Activated CD8-positive, alpha-beta T cell treated with anti-CD3 and anti-CD28 coated beads for 36 hours (primary cell): Measurements from ENCODE around the gene NPAS1. TPM values are rescaled to one million over a fixed set of nuclear protein-coding genes. Genes with fewer than 3 reads are reported as not detected.
A peak's percentile ranks its signal among the peaks of the same experiment; 100 is the strongest.

Experiments
- ATAC-seq: fragments of 200-7000 bp; cut with Tn5 transposase; one replicate; pipeline ENCODE4 v1.10.0; 2021; ENCODE audit warnings: mild to moderate bottlenecking, moderate library complexity
- CTCF ChIA-PET: fragments of 350-600 bp; sonication (Branson Sonifier 250); formaldehyde crosslinking; loops from one replicate; lab custom pipeline; 2021; ENCODE audit warnings: antibody characterized with exemption; lab: Charles Lee
- POLR2A ChIA-PET: fragments of 350-600 bp; sonication (Branson Sonifier 250); formaldehyde crosslinking; loops from one replicate; lab custom pipeline; 2021; ENCODE audit warnings: antibody characterized with exemption; lab: Charles Lee
- DNase-seq: peaks from one replicate; pipeline ENCODE4 v3.0.0-alpha.2; 2020
- H3K27ac Mint-ChIP-seq: one replicate; pipeline ENCODE4 v1.8.0; 2021; ENCODE audit warnings: mild to moderate bottlenecking, mixed read lengths
- H3K27me3 Mint-ChIP-seq: one replicate; pipeline ENCODE4 v1.8.0; 2021; ENCODE audit warnings: mixed read lengths
- H3K36me3 Mint-ChIP-seq: one replicate; pipeline ENCODE4 v1.8.0; 2021; ENCODE audit warnings: low read depth, mixed read lengths
- H3K4me1 Mint-ChIP-seq: one replicate; pipeline ENCODE4 v1.8.0; 2021; ENCODE audit warnings: low read depth, mixed read lengths
- H3K4me3 Mint-ChIP-seq: one replicate; pipeline ENCODE4 v1.8.0; 2021; ENCODE audit warnings: mild to moderate bottlenecking, moderate library complexity, mixed read lengths
- H3K9me3 Mint-ChIP-seq: one replicate; pipeline ENCODE4 v1.8.0; 2021; ENCODE audit warnings: mixed read lengths
- CTCF ChIP-seq: fragments of 200-600 bp; IDR thresholded peaks from one replicate; pipeline ENCODE4 v1.8.0; 2022; ENCODE audit warnings: antibody characterized with exemption, mild to moderate bottlenecking
- intact Hi-C: fragments of 100-400 bp; cut with micrococcal nuclease; formaldehyde crosslinking; loops from one replicate; pipeline ENCODE4 v1.10.0; 2022
- total RNA-seq, 2 experiments: library from RNA; stranded (reverse); gene quantifications; one replicate each; pipeline ENCODE4 v1.2.3, GENCODE V29; 2021

The NPAS1 gene
- total RNA-seq, 2 experiments from 2014 or later, result 0.27 to 0.65 TPM

GRCh38 chr19:46990991-46991676 lies 28.5 kb upstream of the NPAS1 start:
- intact Hi-C loops, result loop anchor here (5.0 kb wide), 1 partner anchor 134 kb away; no protein-coding TSS in a partner anchor
- peaks cover 11% of the 10 kb centered on the region for H3K4me1 Mint-ChIP-seq
- CTCF ChIA-PET, result interaction anchor here (0.7 to 7.6 kb wide), 38 partner anchors 11 to 319 kb away, joined by 3 to 50 read pairs (median 4); partner anchors contain the start of genes AP2S1 and SLC1A5
- no peaks in the 10 kb centered on the region for H3K27me3 Mint-ChIP-seq
- peak; percentile 85 for ATAC-seq
- peaks cover 7% of the 10 kb centered on the region for H3K36me3 Mint-ChIP-seq
- no peak overlapping the region for H3K4me3 Mint-ChIP-seq
- H3K27ac Mint-ChIP-seq, result no peak overlapping the region
- no peaks in the 10 kb centered on the region for H3K9me3 Mint-ChIP-seq
- POLR2A ChIA-PET, result interaction anchor here (0.9 kb wide), 1 partner anchor 129 kb away, joined by 3 read pairs; no protein-coding TSS in a partner anchor
- peak; percentile 88 for TF ChIP-seq CTCF
- peak; percentile 73 for DNase-seq

- no peak for TF ChIP-seq CTCF
- DNase-seq (no peak), ATAC-seq (no peak)
- Mint-ChIP-seq H3K4me3 (no peak overlapping the region), H3K36me3 (peaks cover 7% of the 10 kb centered on the region), H3K4me1 (peaks cover 11% of the 10 kb centered on the region), H3K27me3 (no peaks in the 10 kb centered on the region), H3K9me3 (no peaks in the 10 kb centered on the region), H3K27ac (no peak overlapping the region)
- CTCF ChIA-PET, result interaction anchor here (0.8 to 7.6 kb wide), 6 partner anchors 9 to 226 kb away, joined by 3 to 50 read pairs (median 6); no protein-coding TSS in a partner anchor
- POLR2A ChIA-PET, result interaction anchor here (1.2 kb wide), 1 partner anchor 22 kb away, joined by 3 read pairs; no protein-coding TSS in a partner anchor
- intact Hi-C loops, result loop anchor here (5.0 kb wide), 1 partner anchor 136 kb away; no protein-coding TSS in a partner anchor
These were observed 26.7 kb upstream of the NPAS1 start for GRCh38 chr19:46992699-46993535.

- TF ChIP-seq CTCF, result no peak
- DNase-seq, result no peak
- Mint-ChIP-seq H3K4me1 (peaks cover 11% of the 10 kb centered on the region), H3K27ac (no peak overlapping the region), H3K9me3 (no peaks in the 10 kb centered on the region), H3K4me3 (no peak overlapping the region), H3K36me3 (peaks cover 7% of the 10 kb centered on the region), H3K27me3 (no peaks in the 10 kb centered on the region)
- ATAC-seq, result no peak
- CTCF ChIA-PET, result interaction anchor here (0.8 to 7.6 kb wide), 3 partner anchors 19 to 227 kb away, joined by 3 to 50 read pairs (median 6); no protein-coding TSS in a partner anchor
- POLR2A ChIA-PET, result interaction anchor here (1.2 kb wide), 1 partner anchor 21 kb away, joined by 3 read pairs; no protein-coding TSS in a partner anchor
- intact Hi-C loops, result loop anchor here (5.0 kb wide), 1 partner anchor 136 kb away; no protein-coding TSS in a partner anchor
These were observed 26.0 kb upstream of the NPAS1 start for GRCh38 chr19:46993622-46994021.

GRCh38 chr19:46994141-46994686 lies 25.4 kb upstream of the NPAS1 start:
- intact Hi-C loops, result loop anchor here (5.0 kb wide), 1 partner anchor 137 kb away; no protein-coding TSS in a partner anchor
- ChIA-PET CTCF (interaction anchor here (7.6 kb wide), 1 partner anchor 19 kb away, joined by 50 read pairs; no protein-coding TSS in a partner anchor), POLR2A (no interaction called here)
- H3K27me3 Mint-ChIP-seq, result no peaks in the 10 kb centered on the region
- no peak for TF ChIP-seq CTCF
- ATAC-seq (no peak), DNase-seq (no peak)
- H3K9me3 Mint-ChIP-seq, result no peaks in the 10 kb centered on the region
- H3K36me3 Mint-ChIP-seq, result peaks cover 9% of the 10 kb centered on the region
- H3K4me3 Mint-ChIP-seq, result no peak overlapping the region
- H3K27ac Mint-ChIP-seq, result no peak overlapping the region
- peaks cover 11% of the 10 kb centered on the region for H3K4me1 Mint-ChIP-seq
